ENCODE data around the gene LMLN.
"Not testable (repeated sequence)": the region's sequence is repeated elsewhere in the genome, so short reads cannot be mapped to it uniquely, and the experiment has no call there.

LMLN gene

GRCh38 chr3:198027799-198028390, 67.9 kb downstream of the LMLN start:
- DNase-seq, result no peak

DNA sequence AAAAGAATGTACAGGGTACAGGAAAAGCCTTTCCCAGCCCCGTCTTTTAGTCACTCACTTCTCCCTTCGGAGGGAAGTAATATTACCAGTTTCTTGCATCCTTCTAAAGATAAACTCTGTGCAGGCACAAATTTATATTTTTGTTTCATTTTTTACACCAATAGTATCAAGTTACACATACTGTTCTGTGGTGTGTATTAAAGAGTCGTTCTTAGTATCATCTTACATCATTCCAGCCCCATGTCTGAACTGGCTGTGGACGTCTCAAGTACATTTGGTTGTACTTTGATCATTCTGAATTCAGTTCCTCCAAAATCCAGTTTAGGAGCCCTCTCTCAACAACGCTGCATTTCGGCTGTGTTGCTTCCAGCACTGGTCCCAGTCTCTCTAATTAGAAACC, 68.7 kb downstream of the LMLN start:
- DNase-seq, result no peak

- no peak for DNase-seq
Measured at GRCh38 chr3:198030125-198030524, 70.1 kb downstream of the LMLN start.

- no peak for DNase-seq
Measured at GRCh38 chr3:198030726-198031125, 70.7 kb downstream of the LMLN start.

DNA sequence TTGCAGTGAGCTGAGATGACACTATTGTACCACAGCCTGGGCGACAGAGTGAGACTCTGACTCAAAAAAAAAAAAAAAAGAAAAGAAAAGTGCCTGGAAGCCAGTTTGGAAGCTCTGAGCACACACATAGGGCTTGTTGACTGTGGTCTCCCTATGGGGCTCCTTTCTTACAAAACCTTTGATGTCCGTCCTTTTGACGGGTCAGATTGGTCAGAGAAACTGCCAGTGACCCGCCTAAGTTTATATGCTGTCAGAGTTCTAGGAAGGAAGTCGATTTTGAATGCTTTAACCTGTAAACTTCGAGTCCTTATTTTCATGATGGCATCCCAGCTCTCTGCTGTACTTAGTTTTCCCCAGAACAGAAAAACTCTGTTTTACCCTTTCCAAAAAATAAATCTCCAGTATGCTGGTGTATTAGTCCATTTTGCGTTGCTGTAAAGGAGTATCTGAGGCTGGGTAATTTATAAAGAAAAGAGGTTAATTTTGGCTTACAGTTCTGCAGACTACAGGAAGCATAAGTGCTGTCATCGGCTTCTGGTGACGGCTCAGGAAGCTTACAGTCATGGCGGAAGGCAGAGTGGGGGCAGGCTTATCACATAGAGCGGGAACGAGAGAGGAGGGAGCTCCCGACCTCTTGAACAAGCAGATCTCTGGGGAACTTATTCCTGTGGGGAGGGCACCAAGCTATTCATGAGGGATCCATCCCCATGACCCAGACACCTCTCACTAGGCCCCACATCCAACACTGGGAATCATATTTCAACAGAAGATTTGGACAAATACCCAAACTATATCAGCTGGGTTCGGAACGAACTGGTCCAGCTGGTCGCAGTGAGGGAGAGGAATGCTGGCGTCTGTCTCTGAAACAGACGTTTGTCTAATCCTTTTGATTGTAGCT, 72.3 kb downstream of the LMLN start:
- DNase-seq, result no peak

GRCh38 chr3:198043119-198043518, 83.1 kb downstream of the LMLN start:
- no peak for DNase-seq

DNA sequence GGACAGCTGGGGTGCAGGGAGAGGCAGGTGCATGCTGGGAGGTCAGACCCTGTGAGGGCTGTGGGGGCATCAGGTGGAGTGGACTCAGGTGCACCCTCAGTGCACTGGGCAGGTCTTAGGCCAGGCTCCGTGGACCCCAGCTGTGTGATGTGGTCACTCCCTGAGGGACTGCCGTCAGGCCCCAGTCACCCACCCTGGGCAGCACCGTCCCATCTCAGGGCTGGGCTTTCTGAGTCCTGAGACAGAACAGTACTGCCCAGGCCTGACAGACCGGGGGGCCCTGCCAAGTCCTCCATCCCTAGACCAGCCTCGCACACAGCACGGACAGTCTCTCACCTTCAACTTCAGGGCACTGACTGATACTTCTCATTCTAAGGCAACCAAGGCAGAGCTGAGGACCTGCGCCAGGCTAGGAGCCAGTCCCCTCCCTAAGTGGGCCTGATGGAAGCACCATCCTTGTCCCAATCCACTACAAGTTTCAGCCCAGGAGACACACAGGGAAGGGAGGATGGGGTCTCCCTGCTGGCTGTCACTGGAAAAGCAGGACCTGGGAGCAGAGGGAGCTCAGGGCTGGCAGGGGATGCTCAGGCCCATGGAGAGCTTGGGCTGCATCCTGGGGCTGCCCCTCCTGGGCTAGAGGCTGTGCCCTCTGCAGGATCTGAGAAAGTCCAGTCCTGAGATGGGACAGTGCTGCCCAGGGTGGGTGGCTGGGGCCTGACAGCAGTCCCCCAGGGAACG, 86.3 kb downstream of the LMLN start:
- no peak for DNase-seq

- DNase-seq, result no peak
Measured at GRCh38 chr3:198048445-198048844, 88.4 kb downstream of the LMLN start.

GRCh38 chr3:198051836-198052235, 91.8 kb downstream of the LMLN start:
- no peak for DNase-seq

DNA sequence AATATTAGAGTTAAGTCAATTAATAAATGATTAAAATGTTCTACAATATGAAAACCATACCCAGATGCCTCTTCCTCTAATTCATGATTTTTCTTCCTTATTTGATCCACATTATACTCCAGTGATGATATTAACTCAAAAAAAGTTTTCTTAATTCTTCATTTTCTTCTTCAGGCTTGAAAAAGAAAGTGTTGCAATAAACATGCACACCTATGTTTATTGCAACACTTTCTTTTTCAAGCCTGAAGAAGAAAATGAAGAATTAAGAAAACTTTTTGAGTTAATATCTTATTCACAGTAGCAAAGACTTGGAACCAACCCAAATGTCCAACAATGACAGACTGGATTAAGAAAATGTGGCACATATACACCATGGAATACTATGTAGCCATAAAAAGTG, 93.4 kb downstream of the LMLN start:
- DNase-seq, result not testable (repeated sequence)

- DNase-seq, result no peak
Measured at GRCh38 chr3:198061119-198062067, 101.4 kb downstream of the LMLN start.

- no peak for DNase-seq
Measured at GRCh38 chr3:198062068-198062465, 102.0 kb downstream of the LMLN start.

DNA sequence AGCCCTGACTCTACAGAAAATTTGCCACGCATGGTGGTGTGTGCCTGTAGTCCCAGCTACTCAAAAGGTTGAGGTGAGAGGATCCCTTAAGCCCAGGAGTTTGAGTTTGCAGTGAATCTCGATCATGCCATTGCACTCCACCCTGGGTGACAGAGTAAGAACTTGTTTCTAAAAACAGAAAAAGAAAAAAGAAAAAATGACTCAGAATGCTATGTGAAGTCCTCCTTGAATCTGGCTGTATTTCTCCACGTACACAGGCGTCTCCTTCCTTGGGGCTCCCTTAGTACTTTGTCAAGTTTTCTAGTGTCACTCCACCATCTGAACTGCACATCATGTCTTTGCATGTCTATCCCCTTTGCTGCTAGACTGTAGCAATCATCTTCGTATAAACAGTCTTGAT, 104.4 kb downstream of the LMLN start:
- DNase-seq, result no peak

DNA sequence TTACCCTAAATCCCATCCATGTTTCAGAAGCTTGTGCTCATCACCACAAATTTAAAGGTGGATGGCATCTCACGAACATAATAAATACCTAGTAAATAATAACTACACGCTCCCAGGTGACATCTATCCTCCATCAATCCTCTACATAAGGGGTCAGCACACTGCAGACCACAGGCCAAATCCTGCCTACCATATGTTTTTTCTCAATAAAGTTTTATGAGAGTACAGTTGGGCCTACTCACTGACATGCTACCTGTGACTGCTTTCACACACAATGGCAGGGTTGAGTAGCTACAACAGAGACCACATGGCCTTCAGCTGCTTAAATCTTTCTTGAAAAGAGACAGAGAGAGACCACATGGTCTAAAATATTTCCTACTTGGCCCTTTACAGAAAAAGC, 105.9 kb downstream of the LMLN start:
- no peak for DNase-seq

- no peak for DNase-seq
Measured at GRCh38 chr3:198067416-198067815, 107.4 kb downstream of the LMLN start.

DNA sequence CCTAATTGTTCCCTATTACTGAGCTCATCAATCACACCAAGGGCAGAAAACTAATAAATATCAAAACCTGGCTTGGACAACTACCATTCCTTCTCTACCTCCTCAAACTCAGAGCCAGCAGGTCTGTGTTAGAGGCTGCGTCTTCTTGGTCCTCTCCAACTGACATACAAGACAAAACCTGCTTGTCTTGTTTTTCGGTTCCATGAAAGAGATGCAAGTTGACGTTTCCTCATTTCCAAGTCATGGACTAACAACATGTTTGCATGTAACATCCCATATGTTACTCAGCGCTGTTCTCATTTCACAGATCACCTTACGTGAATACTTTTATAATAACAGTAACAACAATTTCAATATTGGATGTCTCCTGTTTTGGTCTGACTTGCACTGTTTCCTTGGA, 110.9 kb downstream of the LMLN start:
- no peak for DNase-seq

DNA sequence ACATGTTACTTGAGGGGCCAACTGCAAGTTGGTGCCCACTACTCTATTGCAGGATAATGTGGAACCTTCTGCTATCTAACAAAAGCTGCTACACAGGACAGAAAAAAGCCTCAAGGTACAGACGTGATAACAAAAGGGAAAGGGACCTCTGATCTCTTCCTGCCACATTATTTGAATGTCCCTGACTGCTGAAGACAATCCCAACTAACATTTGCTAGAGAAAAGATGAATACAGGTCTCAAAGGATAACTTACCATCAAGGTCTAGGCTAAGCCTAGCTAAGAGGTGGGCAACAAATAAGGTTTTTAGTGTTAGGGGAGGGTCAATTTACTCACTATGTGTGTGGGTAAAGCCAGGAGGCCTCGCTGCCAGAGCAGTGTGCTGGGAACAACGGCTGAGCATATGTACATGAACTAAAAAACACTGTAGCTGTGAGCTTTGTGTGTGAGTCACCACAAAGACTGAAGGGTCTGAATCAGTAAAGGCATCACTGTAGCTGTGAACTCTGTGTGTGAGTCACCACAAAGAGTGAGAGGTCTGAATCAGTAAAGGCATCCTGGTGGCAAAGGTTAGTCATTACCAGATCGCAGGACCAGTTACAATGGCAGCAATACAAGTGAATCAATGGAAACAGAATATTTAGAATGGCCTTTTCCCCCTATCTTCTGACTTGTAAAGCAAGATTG, 111.7 kb downstream of the LMLN start:
- DNase-seq, result peak; percentile 55

DNA sequence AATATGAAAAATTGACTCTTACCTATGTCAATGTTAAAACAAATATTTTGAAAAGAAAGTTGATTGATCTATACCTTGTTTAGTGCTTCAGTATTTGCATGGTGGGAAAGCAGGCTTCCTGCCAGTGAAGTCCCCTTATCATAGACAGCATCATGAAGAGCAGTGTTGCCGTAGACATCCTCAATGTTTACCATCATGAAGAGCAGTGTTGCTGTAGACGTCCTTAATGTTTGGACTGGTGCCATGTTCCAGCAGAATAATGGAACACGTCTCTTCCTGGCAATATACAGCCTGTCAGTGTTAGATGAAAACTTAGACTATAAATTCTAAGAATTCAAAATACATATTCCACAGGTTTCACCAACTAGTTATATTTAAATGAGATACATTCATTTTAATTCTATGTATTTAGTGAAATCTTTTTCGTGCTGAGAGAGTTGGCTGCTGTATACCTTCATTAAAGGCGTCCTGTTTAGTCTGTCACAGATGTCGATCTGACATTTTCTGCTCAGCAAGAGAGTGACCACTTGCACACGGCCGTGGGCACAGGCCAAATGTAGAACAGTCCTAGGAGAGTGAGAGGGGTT, 116.8 kb downstream of the LMLN start:
- DNase-seq, result no peak

GRCh38 chr3:198079771-198080520, 119.9 kb downstream of the LMLN start:
- DNase-seq, result peak; percentile 18

- peak; percentile 68 for DNase-seq
Measured at GRCh38 chr3:198080521-198081384, 120.7 kb downstream of the LMLN start.

Measured in activated gamma-delta T cell treated with Interleukin-2 at 50 U/mL for 16 hours (primary cell).